Fibroblast of lung (primary cell): Measurements from ENCODE around the gene CDIP1. TPM values are rescaled to one million over a fixed set of nuclear protein-coding genes. Genes with fewer than 3 reads are reported as not detected.

Experiments used
- DNase-seq, 2 donors: peaks; one replicate each; pipeline versions ENCODE4 v3.0.0 to v3.0.0-alpha.2; 2010; ENCODE audit warnings: low read depth in 2 of 2
- H2AFZ ChIP-seq: 2 replicates; pipeline ENCODE4 v1.5.1; 2012; ENCODE audit warnings: low read length, control low read depth, inconsistent platforms
- H3K27ac ChIP-seq: 2 replicates; pipeline ENCODE4 v1.5.1; 2011; ENCODE audit warnings: low read length, control low read depth; ENCODE audit not compliant: insufficient read depth
- H3K27me3 ChIP-seq: 2 replicates; pipeline ENCODE4 v1.5.1; 2011; ENCODE audit warnings: mild to moderate bottlenecking, low read length; ENCODE audit not compliant: control insufficient read depth, insufficient read depth
- H3K36me3 ChIP-seq: 2 replicates; pipeline ENCODE4 v1.5.1; 2011; ENCODE audit warnings: low read length; ENCODE audit not compliant: control insufficient read depth, insufficient read depth
- H3K4me1 ChIP-seq: 2 replicates; pipeline ENCODE4 v1.5.1; 2011; ENCODE audit warnings: low read length; ENCODE audit not compliant: control insufficient read depth, insufficient read depth; ENCODE audit errors: extremely low read depth
- H3K4me2 ChIP-seq: 2 replicates; pipeline ENCODE4 v1.5.1; 2011; ENCODE audit warnings: low read length, control low read depth; ENCODE audit not compliant: insufficient read depth; ENCODE audit errors: extremely low read depth
- H3K4me3 ChIP-seq, 4 experiments: fragments of 200-600 bp in 1 of 4; sonication (generic) in 1 of 4; replicated peaks in 1 of 4; 2 replicates each; pipeline ENCODE4 v1.5.1; 2011 to 2016; ENCODE audit warnings: low read length in 4 of 4, low read depth in 3 of 4, mild to moderate bottlenecking in 3 of 4, control low read depth in 2 of 4, inconsistent platforms in 1 of 4, mixed read lengths in 1 of 4; ENCODE audit not compliant: insufficient read depth in 1 of 4; ENCODE audit errors: control extremely low read depth in 1 of 4
- H3K79me2 ChIP-seq: 2 replicates; pipeline ENCODE4 v1.5.1; 2012; ENCODE audit warnings: mild to moderate bottlenecking, low read length, inconsistent platforms; ENCODE audit not compliant: control insufficient read depth, insufficient read depth
- H3K9ac ChIP-seq: 2 replicates; pipeline ENCODE4 v1.5.1; 2011; ENCODE audit warnings: mild to moderate bottlenecking, low read length, control low read depth; ENCODE audit not compliant: insufficient read depth
- H3K9me3 ChIP-seq: 2 replicates; pipeline ENCODE4 v1.5.1; 2012; ENCODE audit warnings: low read depth, low read length; ENCODE audit not compliant: control insufficient read depth, insufficient read depth
- H4K20me1 ChIP-seq: 2 replicates; pipeline ENCODE4 v1.5.1; 2011; ENCODE audit warnings: low read length; ENCODE audit not compliant: control insufficient read depth, insufficient read depth; ENCODE audit errors: extremely low read depth
- EZH2 ChIP-seq: IDR thresholded peaks from 2 replicates; pipeline ENCODE4 v1.5.1; 2012; ENCODE audit warnings: low read length, control low read depth, mild to moderate bottlenecking; ENCODE audit errors: missing control alignments
- polyA plus RNA-seq, 2 donors: library from polyadenylated mRNA; depleted of rRNA in 1 of 2; stranded (reverse) in 1 of 2; unstranded in 1 of 2; fragments of >200 nt; gene quantifications; 2 replicates each; pipeline ENCODE4 v1.2.1, GENCODE V29; 2011 to 2012; ENCODE audit warnings: missing spikeins in 1 of 2
- total RNA-seq: library from RNA; depleted of rRNA; stranded (reverse); fragments of >200 nt; gene quantifications from 2 replicates; pipeline ENCODE4 v1.2.1, GENCODE V29; 2014
- TF ChIP-seq, protein P1 (sequence below), 2 donors: IDR thresholded peaks in 1 of 2; conservative IDR thresholded peaks in 1 of 2; 1 replicate in 1 of 2; 2 replicates in 1 of 2; pipeline ENCODE4 v1.5.1; 2011 to 2012; ENCODE audit warnings: low read length in 2 of 2, control low read depth in 1 of 2, inconsistent platforms in 1 of 2, low read depth in 1 of 2, mild to moderate bottlenecking in 1 of 2

The CDIP1 gene
- total and polyA plus RNA-seq, 2 donors (not counting 1 experiment from before 2014, with no cell fraction given), result 6.3 to 12.2 TPM

DNA sequence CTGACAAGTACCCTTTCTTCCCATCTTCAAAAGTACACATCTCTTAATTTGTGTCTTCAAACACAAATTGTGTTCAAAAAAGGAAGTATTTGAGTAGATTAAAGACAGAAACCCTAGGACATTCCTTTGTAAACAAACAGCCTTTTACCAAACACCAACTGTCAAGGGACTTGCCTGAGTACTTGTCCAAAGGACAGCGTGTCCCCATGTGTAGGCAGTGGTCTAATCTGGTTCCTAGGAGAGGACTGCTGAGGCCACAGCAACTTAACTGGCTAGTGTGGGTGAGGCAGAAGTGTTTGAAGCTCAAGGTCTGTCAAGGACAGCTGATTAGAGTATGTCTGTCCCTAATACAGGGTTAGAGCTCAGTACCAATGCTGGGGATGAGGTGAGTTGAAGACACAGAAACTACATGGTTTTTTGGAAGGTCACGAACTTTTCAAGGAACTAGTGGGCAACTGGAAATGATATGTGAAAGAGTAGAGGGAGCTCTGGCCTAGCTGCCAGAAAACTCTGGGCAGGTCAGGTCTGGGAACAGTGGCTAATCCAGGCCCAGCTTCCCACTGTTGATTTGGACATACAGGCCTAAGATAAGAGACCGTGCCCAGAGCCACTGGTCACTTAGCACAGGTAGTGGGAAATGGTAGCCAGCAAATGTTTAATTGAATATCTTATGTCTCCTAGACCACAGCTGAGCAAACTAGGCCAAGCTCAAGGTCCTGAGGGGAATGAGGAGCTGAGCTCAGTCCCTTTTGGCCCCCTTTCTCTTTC is 52.3 kb downstream of the CDIP1 start:
- no peaks in the 10 kb centered on the region for H3K36me3 ChIP-seq
- H3K27ac ChIP-seq, result no peak overlapping the region
- no peak overlapping the region for H3K9ac ChIP-seq
- TF ChIP-seq, protein P1, sequence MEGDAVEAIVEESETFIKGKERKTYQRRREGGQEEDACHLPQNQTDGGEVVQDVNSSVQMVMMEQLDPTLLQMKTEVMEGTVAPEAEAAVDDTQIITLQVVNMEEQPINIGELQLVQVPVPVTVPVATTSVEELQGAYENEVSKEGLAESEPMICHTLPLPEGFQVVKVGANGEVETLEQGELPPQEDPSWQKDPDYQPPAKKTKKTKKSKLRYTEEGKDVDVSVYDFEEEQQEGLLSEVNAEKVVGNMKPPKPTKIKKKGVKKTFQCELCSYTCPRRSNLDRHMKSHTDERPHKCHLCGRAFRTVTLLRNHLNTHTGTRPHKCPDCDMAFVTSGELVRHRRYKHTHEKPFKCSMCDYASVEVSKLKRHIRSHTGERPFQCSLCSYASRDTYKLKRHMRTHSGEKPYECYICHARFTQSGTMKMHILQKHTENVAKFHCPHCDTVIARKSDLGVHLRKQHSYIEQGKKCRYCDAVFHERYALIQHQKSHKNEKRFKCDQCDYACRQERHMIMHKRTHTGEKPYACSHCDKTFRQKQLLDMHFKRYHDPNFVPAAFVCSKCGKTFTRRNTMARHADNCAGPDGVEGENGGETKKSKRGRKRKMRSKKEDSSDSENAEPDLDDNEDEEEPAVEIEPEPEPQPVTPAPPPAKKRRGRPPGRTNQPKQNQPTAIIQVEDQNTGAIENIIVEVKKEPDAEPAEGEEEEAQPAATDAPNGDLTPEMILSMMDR (conservative IDR thresholded peaks at IDR 0.05 in 1 of 2, IDR thresholded peaks at IDR 0.05 in 1 of 2; ENCODE audit: low read depth in 1 of 2, low read length in 2 of 2), result no peak
- TF ChIP-seq EZH2, result no peak
- DNase-seq, result no peak
- H2AFZ ChIP-seq, result no peak overlapping the region
- no peaks in the 10 kb centered on the region for H3K27me3 ChIP-seq
- peaks cover 15% of the 10 kb centered on the region for H3K4me1 ChIP-seq
- peaks cover 21% of the 10 kb centered on the region for H3K79me2 ChIP-seq
- no peaks in the 10 kb centered on the region for H4K20me1 ChIP-seq
- no peak overlapping the region for H3K4me2 ChIP-seq
- no peak overlapping the region for H3K4me3 ChIP-seq
- H3K9me3 ChIP-seq, result no peaks in the 10 kb centered on the region

- Histone ChIP-seq H3K4me3 (no peak overlapping the region), H2AFZ (no peak overlapping the region), H3K4me1 (peaks cover 2% of the 10 kb centered on the region), H3K36me3 (no peaks in the 10 kb centered on the region), H3K79me2 (peaks cover 27% of the 10 kb centered on the region), H3K27ac (no peak overlapping the region), H3K9ac (no peak overlapping the region), H3K27me3 (no peaks in the 10 kb centered on the region), H3K4me2 (no peak overlapping the region), H4K20me1 (no peaks in the 10 kb centered on the region), H3K9me3 (no peaks in the 10 kb centered on the region)
- TF ChIP-seq EZH2, result no peak
- TF ChIP-seq, protein P1 (conservative IDR thresholded peaks at IDR 0.05 in 1 of 2, IDR thresholded peaks at IDR 0.05 in 1 of 2; ENCODE audit: low read depth in 1 of 2, low read length in 2 of 2), result no peak
- DNase-seq, result no peak
Observed at GRCh38 chr16:4481963-4482362, 56.6 kb downstream of the CDIP1 start.

GRCh38 chr16:4481526-4481925 is 57.0 kb downstream of the CDIP1 start:
- Histone ChIP-seq H3K4me1 (peaks cover 2% of the 10 kb centered on the region), H3K36me3 (no peaks in the 10 kb centered on the region), H3K9me3 (no peaks in the 10 kb centered on the region), H3K9ac (no peak overlapping the region), H2AFZ (no peak overlapping the region), H3K4me2 (no peak overlapping the region), H3K27me3 (no peaks in the 10 kb centered on the region), H3K79me2 (peaks cover 30% of the 10 kb centered on the region), H3K4me3 (no peak overlapping the region), H4K20me1 (no peaks in the 10 kb centered on the region), H3K27ac (no peak overlapping the region)
- no peak for TF ChIP-seq EZH2
- TF ChIP-seq, protein P1 (conservative IDR thresholded peaks at IDR 0.05 in 1 of 2, IDR thresholded peaks at IDR 0.05 in 1 of 2; ENCODE audit: low read depth in 1 of 2, low read length in 2 of 2), result no peak
- DNase-seq, result no peak
